Osteoblast (primary cell): ENCODE results near the gene YPEL4. TPM values are rescaled to one million over a fixed set of nuclear protein-coding genes. Genes with fewer than 3 reads are reported as not detected.

Experiments used
- DNase-seq: peaks from one replicate; pipeline ENCODE4 v3.0.0; 2011; ENCODE audit warnings: low spot score, mixed read lengths; ENCODE audit not compliant: insufficient read length; ENCODE audit errors: missing footprints
- H2AFZ ChIP-seq: 2 replicates; pipeline ENCODE4 v1.6.0; 2011; ENCODE audit warnings: mild to moderate bottlenecking, low read length
- H3K27ac ChIP-seq: 2 replicates; pipeline ENCODE4 v1.5.1; 2011; ENCODE audit warnings: mild to moderate bottlenecking, low read depth, low read length, moderate library complexity
- H3K27me3 ChIP-seq: 2 replicates; pipeline ENCODE4 v1.6.0; 2012; ENCODE audit warnings: mild to moderate bottlenecking, control low read depth, inconsistent platforms, low read length, moderate library complexity; ENCODE audit not compliant: insufficient read depth
- H3K36me3 ChIP-seq: 2 replicates; pipeline ENCODE4 v1.5.1; 2011; ENCODE audit warnings: mild to moderate bottlenecking, low read length, control low read depth, moderate library complexity; ENCODE audit not compliant: insufficient read depth
- H3K4me1 ChIP-seq: 2 replicates; pipeline ENCODE4 v1.5.1; 2011; ENCODE audit warnings: mild to moderate bottlenecking, low read length, control low read depth, moderate library complexity; ENCODE audit not compliant: insufficient read depth
- H3K4me2 ChIP-seq: 2 replicates; pipeline ENCODE4 v1.6.0; 2011; ENCODE audit warnings: mild to moderate bottlenecking, low read length; ENCODE audit not compliant: insufficient read depth
- H3K4me3 ChIP-seq: fragments of 200-600 bp; sonication (generic); 3 replicates; pipeline ENCODE4 v1.5.1; 2012; ENCODE audit warnings: mild to moderate bottlenecking, low read length, inconsistent platforms; ENCODE audit not compliant: insufficient read depth
- H3K79me2 ChIP-seq: 2 replicates; pipeline ENCODE4 v1.6.0; 2012; ENCODE audit warnings: mild to moderate bottlenecking, low read length, control low read depth, inconsistent platforms; ENCODE audit not compliant: insufficient read depth
- H3K9me3 ChIP-seq: 2 replicates; pipeline ENCODE4 v1.5.1; 2011; ENCODE audit warnings: low read depth, low read length, control low read depth
- H4K20me1 ChIP-seq: 2 replicates; pipeline ENCODE4 v1.6.0; 2012; ENCODE audit warnings: mild to moderate bottlenecking, low read length, control low read depth; ENCODE audit not compliant: insufficient read depth
- CTCF ChIP-seq: IDR thresholded peaks from 2 replicates; pipeline ENCODE4 v1.5.1; 2011; ENCODE audit warnings: mild to moderate bottlenecking, low read depth, low read length, moderate library complexity; ENCODE audit errors: extremely low read depth
- total RNA-seq: library from RNA; depleted of rRNA; stranded (reverse); fragments of >200 nt; gene quantifications from 2 replicates; pipeline ENCODE4 v1.2.3, GENCODE V29; 2012

The YPEL4 gene
- total RNA-seq, 1 donor: 0.72 TPM

DNA sequence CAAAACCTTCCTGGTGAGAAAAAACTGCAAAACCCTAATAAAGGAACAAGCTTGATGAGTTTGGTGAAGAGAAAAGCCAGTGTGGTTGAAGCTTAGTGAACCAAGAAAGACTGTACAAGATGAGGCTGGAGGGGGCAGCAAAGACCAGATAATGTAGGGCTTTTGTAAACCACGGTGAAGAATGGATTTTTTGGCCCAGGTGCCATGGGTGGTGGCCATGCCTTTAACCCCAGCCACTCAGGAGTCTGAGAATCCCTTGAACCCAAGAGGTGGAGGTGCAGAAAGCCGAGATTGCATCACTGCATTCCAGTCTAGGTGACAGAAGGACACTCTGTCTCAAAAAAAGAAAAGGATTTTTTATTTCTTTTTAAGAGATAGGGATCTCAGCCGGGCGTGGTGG, 13.2 kb upstream of the YPEL4 start:
- DNase-seq: no peak
- Histone ChIP-seq H3K79me2 (peaks cover 25% of the 10 kb centered on the region), H4K20me1 (no peaks in the 10 kb centered on the region), H3K27ac (no peak overlapping the region), H3K4me1 (peaks cover 15% of the 10 kb centered on the region), H3K4me2 (no peak overlapping the region), H3K4me3 (no peak overlapping the region), H3K9me3 (no peaks in the 10 kb centered on the region), H3K36me3 (peaks cover 30% of the 10 kb centered on the region), H2AFZ (no peak overlapping the region), H3K27me3 (no peaks in the 10 kb centered on the region)
- TF ChIP-seq CTCF: peak; percentile 18

GRCh38 chr11:57659669-57660068, 10.0 kb upstream of the YPEL4 start:
- no peak for TF ChIP-seq CTCF
- no peaks in the 10 kb centered on the region for H3K27me3 ChIP-seq
- no peaks in the 10 kb centered on the region for H4K20me1 ChIP-seq
- H3K9me3 ChIP-seq: no peaks in the 10 kb centered on the region
- no peak overlapping the region for H3K4me3 ChIP-seq
- no peak overlapping the region for H3K27ac ChIP-seq
- no peak overlapping the region for H3K4me2 ChIP-seq
- no peak for DNase-seq
- H3K79me2 ChIP-seq: peaks cover 29% of the 10 kb centered on the region
- H3K4me1 ChIP-seq: peaks cover 14% of the 10 kb centered on the region
- peaks cover 30% of the 10 kb centered on the region for H3K36me3 ChIP-seq
- H2AFZ ChIP-seq: no peak overlapping the region

DNA sequence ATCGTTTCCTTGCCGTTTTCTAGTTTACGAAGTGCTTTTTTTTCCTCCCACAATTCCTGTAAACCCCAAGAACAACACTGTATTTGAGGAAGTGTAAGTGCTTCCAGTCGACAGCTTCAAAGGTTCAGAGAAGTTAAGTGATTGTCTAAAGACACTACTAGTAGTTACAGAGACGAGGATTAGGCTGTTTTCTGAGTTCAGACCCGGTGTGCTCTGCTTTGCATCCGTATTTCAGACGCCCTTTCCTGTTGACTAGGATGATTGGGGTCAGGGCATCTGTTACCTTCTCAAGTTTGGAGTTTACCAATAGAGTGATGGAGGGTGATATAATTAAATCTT, 8.3 kb upstream of the YPEL4 start:
- H3K27me3 ChIP-seq: no peaks in the 10 kb centered on the region
- H4K20me1 ChIP-seq: no peaks in the 10 kb centered on the region
- no peak for TF ChIP-seq CTCF
- peak; percentile 18 for DNase-seq
- H3K4me3 ChIP-seq: peak overlapping the region; percentile 79
- H3K27ac ChIP-seq: peak overlapping the region; percentile 86
- peak overlapping the region; percentile 98 for H3K4me2 ChIP-seq
- H3K36me3 ChIP-seq: peaks cover 30% of the 10 kb centered on the region
- peak overlapping the region; percentile 84 for H2AFZ ChIP-seq
- H3K9me3 ChIP-seq: no peaks in the 10 kb centered on the region
- H3K79me2 ChIP-seq: peaks cover 29% of the 10 kb centered on the region
- H3K4me1 ChIP-seq: peaks cover 16% of the 10 kb centered on the region

DNA sequence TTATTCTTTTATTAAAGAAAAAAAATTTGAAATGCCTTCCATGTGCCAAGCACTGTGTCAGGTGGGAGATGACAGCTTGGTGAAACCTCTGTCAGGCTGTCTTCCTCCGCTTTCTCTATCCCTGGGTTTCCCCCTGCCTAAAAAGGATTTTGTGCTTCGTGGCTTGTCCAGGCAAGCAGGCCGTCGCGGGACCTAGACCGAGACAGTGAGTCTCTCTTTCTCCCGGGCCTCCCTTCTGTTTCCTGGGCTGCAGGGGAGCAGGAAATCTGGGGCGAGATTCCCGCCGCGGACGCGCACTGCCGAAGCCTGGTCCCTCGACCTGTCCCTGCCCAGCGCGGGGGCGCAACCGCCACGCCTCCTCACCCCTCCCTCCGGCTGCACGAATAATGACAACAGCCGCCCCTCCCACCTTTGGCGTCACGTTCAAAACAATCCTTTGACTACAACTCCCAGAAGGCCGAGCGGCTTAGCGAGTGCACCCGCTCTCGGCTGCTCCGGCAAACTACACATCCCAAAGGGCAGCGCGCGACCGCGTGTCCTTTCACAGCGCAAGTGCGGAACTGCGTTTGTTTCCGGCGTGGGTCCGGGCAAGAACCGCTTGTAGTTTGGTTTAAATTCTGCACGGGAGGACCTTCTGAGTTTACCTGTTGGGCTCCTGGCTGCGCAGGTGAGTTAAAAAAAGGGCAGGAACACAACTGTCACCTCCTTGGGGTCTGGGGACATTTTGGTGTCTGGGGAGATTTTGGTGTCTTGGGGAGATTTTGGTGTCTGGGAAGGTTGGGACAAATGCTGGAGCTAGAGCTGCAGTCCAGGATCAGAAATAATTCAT, 7.7 kb upstream of the YPEL4 start, which contains the start of gene CLP1:
Gene CLP1, plus strand, starts transcription at position 569 of the 829 bp plus-strand sequence. CDS start 1,715 bp downstream, outside the sequence.
- no peaks in the 10 kb centered on the region for H3K9me3 ChIP-seq
- no peak for TF ChIP-seq CTCF
- H3K4me1 ChIP-seq: peaks cover 22% of the 10 kb centered on the region
- peaks cover 30% of the 10 kb centered on the region for H3K36me3 ChIP-seq
- peaks cover 29% of the 10 kb centered on the region for H3K79me2 ChIP-seq
- H4K20me1 ChIP-seq: no peaks in the 10 kb centered on the region
- H2AFZ ChIP-seq: peak within 1 kb of the TSS; percentile 93
- H3K27me3 ChIP-seq: no peaks in the 10 kb centered on the region
- peak within 1 kb of the TSS; percentile 98 for H3K4me2 ChIP-seq
- H3K27ac ChIP-seq: peak within 1 kb of the TSS; percentile 86
- H3K4me3 ChIP-seq: peak within 1 kb of the TSS; percentile 79
- peak; percentile 97 for DNase-seq
